NCI-H2196 treated with DMSO at 0.1 percent for 48 hours (cell line): Measurements from ENCODE around the gene LRGUK.
"Not testable (repeated sequence)": the region's sequence is repeated elsewhere in the genome, so short reads cannot be mapped to it uniquely, and the experiment has no call there.

Experiments
- DNase-seq: peaks from one replicate; lab custom pipeline; 2025; ENCODE audit not compliant: unreplicated experiment; lab: John Stamatoyannopoulos, UW

The LRGUK gene

GRCh38 chr7:134295982-134296381, 168.8 kb downstream of the LRGUK start:
- DNase-seq: not testable (repeated sequence)

GRCh38 chr7:134297489-134297888, 170.3 kb downstream of the LRGUK start:
- DNase-seq: no peak

DNA sequence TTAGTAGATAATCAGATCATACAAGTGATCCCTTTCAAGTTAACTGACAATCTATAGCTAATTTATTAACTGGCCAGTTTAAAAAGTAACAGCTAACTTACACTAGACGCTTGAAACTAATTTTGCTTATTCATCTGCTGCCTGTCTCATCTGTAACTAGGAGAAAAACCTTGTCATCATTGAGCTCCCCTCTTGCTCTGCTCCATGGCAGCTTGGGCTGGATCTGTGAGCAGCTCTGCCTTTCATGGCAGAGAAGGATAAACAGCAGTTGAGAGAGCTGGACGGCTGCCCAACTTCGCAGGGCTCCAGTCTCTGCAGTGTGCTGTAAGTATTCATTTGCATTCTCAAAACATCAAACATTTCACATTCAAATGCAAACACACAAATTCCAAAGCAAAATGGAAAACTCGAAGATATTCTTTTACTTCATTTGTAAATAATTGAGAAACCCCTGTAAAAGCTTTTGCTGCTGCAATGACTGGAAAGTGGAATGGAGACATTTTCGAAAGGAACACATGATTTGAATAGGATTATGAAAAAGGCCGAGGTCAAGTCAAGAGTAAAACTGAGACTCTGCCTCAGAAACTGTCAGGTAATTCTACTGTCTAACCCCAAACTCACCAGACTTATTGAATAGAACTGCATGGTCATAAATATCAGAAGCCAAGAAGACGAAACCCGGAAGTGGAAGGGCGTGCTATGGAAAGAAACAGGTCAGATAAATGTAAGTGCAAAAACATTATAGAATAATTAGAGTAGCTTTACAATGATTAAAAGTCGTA, 172.0 kb downstream of the LRGUK start:
- DNase-seq: no peak

GRCh38 chr7:134300988-134301387, 173.8 kb downstream of the LRGUK start:
- no peak for DNase-seq

DNA sequence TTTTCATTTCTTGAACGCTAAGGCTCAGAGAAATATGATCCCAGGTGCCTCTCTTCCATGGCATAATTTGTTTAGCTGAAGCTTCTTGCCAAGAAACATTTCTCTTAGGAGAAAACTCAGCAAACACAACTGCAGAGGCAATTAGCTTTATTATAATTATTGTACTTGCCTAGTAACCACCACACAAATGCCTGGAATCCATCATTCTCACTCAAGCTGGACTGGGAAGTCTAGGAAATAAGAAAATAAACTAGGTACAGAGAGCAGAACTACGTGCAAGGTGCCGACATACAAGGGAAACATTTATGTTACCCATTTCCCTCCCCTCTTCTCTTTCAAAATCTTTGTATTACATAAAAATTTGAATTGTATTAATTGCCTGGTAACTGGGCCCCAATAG, 174.5 kb downstream of the LRGUK start:
- DNase-seq: no peak

- DNase-seq: no peak
Observed at GRCh38 chr7:134302120-134302519, 175.0 kb downstream of the LRGUK start.

DNA sequence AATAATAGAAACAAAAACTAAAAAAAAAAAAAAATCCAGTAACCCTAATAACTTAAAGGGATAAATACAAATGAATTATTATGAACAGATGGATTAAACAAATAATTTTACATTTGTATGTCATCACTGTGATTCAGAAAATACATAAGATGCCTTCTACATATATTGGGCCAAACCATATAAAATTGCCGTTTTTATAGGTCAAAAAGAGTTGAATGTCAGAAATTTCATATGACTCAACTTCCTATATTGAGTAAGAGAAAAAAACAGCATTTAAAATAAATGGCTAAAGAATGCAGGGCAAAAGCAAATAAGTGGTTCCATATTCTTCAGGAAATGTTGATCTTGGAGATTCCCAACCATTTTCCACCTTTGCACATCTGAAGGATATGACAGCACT, 180.2 kb downstream of the LRGUK start:
- no peak for DNase-seq

DNA sequence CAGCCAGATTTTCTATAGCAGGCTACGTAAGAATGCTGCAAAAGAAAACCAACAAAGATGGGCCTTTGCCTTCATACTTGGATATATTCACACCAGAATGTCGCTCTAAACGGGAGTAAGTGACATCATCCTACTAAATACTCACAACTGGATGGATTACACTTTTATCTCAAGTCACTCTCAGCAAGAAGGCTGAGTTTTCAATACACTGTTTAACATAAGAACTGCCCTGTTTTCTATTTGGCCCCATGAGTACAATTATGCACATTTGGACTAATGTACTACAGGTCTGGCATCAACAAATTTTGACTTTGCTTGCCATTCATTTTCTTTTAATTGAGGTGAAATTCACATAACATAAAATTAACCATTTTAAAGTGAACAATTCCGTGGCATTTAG, 181.4 kb downstream of the LRGUK start:
- no peak for DNase-seq

DNA sequence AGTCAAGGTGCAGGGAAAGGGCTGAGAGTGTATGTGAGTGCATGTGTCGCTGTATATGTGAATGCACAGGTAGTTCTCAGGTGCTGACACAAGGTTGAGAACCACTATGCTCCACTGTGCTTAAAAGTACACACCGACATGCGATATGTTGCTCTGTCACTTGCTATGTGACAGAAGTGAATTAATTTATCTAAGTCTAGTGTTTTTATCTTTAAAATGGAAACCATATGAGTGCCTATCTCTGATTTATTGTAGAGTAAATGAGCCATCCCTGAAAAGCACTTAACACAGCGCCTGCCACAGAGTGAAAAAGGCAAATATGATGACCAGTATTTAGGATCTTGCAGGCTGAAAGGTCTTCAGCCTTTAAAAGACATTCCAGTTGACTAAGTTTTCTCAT, 184.7 kb downstream of the LRGUK start:
- no peak for DNase-seq

DNA sequence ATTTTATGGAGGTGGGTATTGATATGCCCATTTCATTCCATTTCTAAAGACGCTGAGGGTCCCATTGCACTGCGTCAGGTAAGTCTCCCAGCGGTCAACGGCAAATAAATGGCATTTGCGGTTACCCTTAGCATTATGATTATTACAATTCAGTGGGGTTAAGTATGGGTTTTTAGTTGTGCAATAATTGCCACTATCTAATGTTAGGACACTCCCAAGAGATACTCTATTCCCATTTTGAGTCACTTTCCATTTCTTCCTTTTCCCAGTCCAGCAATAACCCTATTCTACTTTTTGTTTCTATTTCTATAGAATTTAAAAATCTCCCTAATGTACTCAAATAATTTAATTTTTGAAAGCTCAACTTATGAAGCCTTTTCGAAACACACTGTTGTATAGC, 185.6 kb downstream of the LRGUK start:
- no peak for DNase-seq

- no peak for DNase-seq
Observed at GRCh38 chr7:134313543-134313942, 186.4 kb downstream of the LRGUK start.
